Measurements from ENCODE around the gene BLMH.

- no peak for TF ChIP-seq CTCF (IDR thresholded peaks at IDR 0.05)
- TF ChIP-seq POLR2A (IDR thresholded peaks at IDR 0.05): no peak
Measured at GRCh38 chr17:30333503-30334360, 42.0 kb upstream of the BLMH start, which contains the start of gene TMIGD1.

Measured in thyroid gland (tissue), 4 donors.